22Rv1 (cell line): ENCODE results near the gene BICC1.

Experiments used
- H3K27ac ChIP-seq: fragments of 450-650 bp; 2 replicates; pipeline ENCODE4 v1.5.1; 2017
- ZFX ChIP-seq: fragments of 450-650 bp; IDR thresholded peaks from 2 replicates; pipeline ENCODE4 v1.6.1; 2017; ENCODE audit warnings: antibody characterized with exemption, borderline replicate concordance
- TF ChIP-seq, protein P1 (sequence below): fragments of 450-650 bp; IDR thresholded peaks from 2 replicates; pipeline ENCODE4 v1.5.1; 2017; ENCODE audit warnings: mild to moderate bottlenecking

The BICC1 gene

GRCh38 chr10:58764087-58764747 is 251.5 kb downstream of the BICC1 start:
- TF ChIP-seq ZFX = no peak
- TF ChIP-seq, protein P1, sequence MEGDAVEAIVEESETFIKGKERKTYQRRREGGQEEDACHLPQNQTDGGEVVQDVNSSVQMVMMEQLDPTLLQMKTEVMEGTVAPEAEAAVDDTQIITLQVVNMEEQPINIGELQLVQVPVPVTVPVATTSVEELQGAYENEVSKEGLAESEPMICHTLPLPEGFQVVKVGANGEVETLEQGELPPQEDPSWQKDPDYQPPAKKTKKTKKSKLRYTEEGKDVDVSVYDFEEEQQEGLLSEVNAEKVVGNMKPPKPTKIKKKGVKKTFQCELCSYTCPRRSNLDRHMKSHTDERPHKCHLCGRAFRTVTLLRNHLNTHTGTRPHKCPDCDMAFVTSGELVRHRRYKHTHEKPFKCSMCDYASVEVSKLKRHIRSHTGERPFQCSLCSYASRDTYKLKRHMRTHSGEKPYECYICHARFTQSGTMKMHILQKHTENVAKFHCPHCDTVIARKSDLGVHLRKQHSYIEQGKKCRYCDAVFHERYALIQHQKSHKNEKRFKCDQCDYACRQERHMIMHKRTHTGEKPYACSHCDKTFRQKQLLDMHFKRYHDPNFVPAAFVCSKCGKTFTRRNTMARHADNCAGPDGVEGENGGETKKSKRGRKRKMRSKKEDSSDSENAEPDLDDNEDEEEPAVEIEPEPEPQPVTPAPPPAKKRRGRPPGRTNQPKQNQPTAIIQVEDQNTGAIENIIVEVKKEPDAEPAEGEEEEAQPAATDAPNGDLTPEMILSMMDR = no peak
- H3K27ac ChIP-seq = no peak overlapping the region

DNA sequence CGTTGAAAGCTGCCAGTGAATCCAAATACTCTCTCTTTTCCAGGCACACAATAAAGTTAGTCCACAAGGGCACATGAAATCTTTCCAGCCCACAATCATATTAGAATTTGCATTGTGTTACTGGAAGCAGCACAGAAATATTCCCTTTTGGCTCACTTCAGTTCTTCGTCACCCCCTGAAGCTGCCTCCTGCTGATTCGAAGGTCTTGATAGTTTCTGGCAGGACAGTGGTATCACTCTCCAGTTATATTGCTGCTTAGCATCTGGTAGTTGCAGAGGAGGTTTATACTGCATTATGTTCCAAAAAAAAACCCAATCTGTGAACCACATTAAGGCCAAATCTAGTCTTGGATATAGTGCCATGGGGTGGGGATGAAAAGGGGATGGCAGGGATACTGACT is 253.2 kb downstream of the BICC1 start:
- TF ChIP-seq ZFX = no peak
- TF ChIP-seq, protein P1 = no peak
- H3K27ac ChIP-seq = no peak overlapping the region

- no peak for TF ChIP-seq ZFX
- TF ChIP-seq, protein P1 = no peak
Measured at GRCh38 chr10:58767652-58768051, 255.0 kb downstream of the BICC1 start.

DNA sequence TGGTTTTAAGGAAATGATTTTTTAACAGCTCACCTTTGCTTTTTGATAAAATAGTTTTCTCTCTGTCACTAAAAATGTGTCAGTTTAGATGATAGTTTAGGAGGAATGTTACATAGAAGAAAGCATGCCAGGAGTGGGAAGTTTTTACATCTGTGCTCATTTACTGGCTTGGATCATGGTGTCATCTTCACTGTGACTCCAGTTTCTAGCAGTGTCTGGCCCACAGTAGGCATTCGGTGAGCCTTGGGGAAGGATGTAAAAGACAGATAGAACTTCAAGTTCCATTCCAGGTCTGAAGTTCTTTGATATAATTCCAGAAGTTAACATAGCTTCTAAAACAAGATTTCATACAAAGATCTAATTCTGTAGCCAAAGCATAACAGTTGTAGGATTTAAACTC is 259.2 kb downstream of the BICC1 start:
- TF ChIP-seq ZFX = no peak
- TF ChIP-seq, protein P1 = no peak
- no peak overlapping the region for H3K27ac ChIP-seq

More at GRCh38 chr10:58767652-58768051, 255.0 kb downstream of the BICC1 start:
- no peak overlapping the region for H3K27ac ChIP-seq

DNA sequence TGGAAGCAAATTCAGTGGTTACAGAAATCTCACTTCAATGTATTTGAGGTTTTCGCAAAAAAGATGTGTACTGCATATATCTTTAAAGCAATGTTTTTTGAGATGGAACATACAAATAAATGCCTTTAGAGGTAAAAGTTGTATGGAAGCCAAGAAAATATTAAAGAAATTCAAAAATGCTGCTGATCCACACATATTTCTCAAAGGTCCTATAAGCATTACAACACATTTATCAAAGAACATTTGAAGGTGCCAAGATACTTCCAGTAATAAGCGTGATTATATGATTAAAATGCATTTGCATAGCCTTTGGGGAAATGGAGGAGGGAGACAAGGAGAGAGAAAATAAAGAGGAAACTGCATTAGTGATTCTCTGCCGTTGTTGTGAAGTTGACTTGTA is 260.1 kb downstream of the BICC1 start:
- no peak for TF ChIP-seq ZFX
- TF ChIP-seq, protein P1 = no peak
- no peak overlapping the region for H3K27ac ChIP-seq

DNA sequence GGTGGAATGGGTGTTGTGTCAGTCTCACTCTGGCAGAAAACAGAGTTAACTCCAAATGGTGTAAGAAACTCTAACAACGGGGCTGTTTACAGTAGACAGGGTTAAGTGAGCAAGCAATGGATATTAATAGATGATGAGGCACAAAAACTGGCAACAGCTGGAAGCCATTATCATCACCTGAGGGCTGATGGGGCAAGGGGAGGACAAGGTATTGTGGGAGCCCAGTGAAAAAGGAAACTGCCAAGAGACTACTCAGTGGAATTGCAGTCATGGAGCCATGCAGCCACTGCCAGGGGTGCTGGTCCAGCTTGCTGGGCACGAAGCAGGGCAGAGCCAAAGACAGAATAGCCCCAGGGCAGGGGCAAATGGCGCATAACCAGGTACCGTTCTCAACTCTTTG is 260.7 kb downstream of the BICC1 start:
- TF ChIP-seq, protein P1 = no peak
- TF ChIP-seq ZFX = no peak
- no peak overlapping the region for H3K27ac ChIP-seq

DNA sequence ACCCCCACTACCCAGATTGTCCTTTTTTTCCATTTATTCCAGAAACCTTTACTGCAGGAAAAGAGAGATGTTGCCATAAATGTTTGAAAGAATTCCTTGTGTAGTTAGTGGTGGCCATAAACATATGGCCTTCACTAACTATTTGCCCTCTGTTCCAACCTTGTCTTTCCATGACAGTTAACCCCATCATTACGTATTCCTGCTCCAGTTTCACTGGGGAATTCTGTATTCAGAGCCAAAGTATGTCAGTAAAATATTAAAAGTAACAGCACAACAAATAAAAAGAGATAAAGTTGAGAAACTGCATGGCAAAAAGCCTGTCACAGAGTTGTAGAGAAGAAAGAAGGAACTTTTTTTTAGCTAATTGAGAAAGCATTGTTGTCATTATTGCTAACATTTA is 261.3 kb downstream of the BICC1 start:
- no peak overlapping the region for H3K27ac ChIP-seq
- TF ChIP-seq, protein P1 = no peak
- no peak for TF ChIP-seq ZFX
